ENCODE measurements around the gene NAA10.
A peak's percentile ranks its signal among the peaks of the same experiment; 100 is the strongest.

NAA10 gene

DNA sequence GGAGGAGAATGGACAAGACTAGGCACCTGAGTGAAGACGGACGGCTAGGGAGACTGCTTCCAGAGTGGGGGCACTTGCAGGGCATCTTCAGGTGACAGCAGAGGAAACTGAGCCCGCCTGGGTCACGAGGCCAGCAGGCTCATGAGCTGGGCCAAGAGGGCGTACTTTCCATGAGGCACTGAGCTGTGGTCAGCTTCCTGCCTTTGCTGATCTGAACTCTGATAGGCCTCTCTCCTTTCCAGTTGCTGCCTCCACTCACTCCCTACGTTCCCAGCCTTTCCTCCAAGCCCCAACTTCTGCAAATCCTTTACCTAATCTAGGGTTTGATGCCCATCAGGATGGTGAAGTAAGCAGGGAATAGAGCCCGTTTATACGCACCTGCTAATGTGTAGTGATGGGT, 47.5 kb downstream of the NAA10 start:
- no peak for DNase-seq (ENCODE audit: low spot score)
- TF ChIP-seq, protein P1, sequence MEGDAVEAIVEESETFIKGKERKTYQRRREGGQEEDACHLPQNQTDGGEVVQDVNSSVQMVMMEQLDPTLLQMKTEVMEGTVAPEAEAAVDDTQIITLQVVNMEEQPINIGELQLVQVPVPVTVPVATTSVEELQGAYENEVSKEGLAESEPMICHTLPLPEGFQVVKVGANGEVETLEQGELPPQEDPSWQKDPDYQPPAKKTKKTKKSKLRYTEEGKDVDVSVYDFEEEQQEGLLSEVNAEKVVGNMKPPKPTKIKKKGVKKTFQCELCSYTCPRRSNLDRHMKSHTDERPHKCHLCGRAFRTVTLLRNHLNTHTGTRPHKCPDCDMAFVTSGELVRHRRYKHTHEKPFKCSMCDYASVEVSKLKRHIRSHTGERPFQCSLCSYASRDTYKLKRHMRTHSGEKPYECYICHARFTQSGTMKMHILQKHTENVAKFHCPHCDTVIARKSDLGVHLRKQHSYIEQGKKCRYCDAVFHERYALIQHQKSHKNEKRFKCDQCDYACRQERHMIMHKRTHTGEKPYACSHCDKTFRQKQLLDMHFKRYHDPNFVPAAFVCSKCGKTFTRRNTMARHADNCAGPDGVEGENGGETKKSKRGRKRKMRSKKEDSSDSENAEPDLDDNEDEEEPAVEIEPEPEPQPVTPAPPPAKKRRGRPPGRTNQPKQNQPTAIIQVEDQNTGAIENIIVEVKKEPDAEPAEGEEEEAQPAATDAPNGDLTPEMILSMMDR (IDR thresholded peaks at IDR 0.05; ENCODE audit: extremely low read depth, insufficient read depth, missing control alignments), result no peak
- in situ Hi-C loops (cut with MboI; ENCODE audit: low pct_unique_long_range_greater_than_20kb, low sequenced_read_pairs, unreplicated experiment), result no loop called here

DNA sequence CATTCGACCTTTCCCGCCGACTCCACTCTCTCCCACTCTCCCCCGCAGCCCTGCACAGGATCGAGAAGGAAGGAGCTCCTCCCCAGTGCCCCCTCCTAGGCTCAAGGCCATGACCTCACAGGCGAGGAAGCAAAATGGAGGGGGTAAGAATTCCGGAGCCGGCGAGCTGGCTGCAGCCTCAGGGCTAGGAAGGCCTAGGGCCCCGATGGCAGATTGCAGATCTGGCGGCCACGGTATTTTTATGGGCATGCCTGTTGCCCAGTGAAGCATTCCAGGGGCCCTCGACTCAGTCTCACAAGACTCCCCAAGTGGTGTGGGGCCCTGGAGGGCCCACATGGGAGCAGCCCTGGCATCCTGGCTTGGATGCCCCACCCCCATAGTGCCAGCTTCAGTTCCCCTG, 47.9 kb downstream of the NAA10 start:
- in situ Hi-C loops (cut with MboI; ENCODE audit: low pct_unique_long_range_greater_than_20kb, low sequenced_read_pairs, unreplicated experiment), result no loop called here
- no peak for DNase-seq (ENCODE audit: low spot score)
- TF ChIP-seq, protein P1 (IDR thresholded peaks at IDR 0.05; ENCODE audit: extremely low read depth, insufficient read depth, missing control alignments), result no peak

DNA sequence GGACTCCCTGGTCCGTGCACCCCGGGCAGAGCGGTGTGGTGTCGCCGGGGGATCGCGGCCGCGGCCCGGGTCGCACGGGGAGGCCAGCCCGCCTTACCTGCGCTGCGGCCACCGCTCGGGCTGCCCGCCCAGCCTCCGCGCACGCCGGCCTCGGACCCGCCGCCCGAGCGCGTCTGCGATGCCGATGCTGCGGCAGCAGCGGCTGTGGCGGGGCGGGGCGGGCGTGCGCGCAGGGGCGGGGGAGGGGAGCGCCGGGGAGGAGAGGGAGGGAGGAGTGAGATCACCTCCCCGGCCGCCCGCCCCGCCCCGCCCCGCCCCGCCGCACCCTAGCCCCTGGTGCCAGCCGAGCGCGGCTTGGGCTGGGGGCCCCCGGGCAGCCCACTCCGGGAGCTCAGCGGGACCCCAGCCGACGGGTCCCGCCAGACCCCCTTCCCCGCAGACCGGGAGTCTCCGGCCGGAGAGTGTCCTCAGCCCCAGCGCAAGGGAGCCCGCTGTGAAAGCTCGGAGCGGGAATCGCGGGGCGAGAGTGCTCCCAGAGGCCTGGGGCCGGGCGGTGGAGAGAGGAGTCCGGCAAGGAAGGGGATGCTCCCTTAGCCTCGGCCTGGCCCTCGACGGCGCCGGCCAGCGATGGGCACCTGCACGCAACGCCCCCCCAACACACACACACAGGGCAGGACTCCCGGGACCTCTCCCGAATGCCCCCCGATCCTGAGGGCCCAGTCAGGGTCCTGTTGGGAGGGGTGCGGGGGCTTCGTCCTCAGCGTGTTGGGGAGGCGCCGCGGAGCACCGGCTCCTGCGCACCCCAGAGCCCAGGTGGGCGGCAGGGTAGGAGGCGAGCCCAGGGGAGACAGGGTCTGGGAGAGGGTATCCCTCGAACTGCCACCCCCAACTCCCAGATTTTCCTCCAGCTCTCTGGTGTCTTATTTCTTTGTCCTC, 48.6 kb downstream of the NAA10 start, which contains the start of gene L1CAM:
TSS of gene L1CAM (minus strand) at position 206 of the 936 bp plus-strand sequence. CDS start 10,337 bp downstream, outside the sequence.
- TF ChIP-seq, protein P1 (IDR thresholded peaks at IDR 0.05; ENCODE audit: extremely low read depth, insufficient read depth, missing control alignments), result no peak
- in situ Hi-C loops (cut with MboI; ENCODE audit: low pct_unique_long_range_greater_than_20kb, low sequenced_read_pairs, unreplicated experiment), result no loop called here
- DNase-seq (ENCODE audit: low spot score), result no peak

DNA sequence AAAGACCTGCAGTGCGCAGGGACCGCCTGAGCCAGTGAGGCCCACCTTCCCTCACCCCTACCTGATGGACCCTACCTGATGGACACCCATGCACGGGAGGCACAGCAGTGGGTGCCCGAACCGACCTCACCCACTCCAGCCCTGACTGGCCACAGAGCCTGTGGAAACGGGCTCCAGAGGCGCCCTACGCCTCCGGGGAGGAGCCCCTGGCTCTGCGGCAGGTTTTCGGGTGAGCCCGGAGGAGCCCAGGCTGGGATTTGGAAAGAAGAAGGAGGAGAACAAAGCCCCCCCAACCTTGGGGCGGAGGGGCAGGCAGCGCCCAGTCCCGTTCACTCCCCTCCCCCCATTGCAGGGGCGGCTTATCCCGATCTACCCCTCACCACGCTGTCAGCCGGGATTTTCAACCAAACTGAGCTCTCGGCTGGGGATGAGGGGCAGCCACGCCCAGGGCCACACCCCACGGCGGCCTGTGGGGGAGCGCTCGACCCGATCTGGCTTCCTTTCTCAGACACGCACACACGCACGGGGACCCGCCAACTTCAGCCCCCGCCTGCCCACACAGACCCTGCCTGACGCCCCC, 49.5 kb downstream of the NAA10 start:
- no peak for DNase-seq (ENCODE audit: low spot score)
- TF ChIP-seq, protein P1 (IDR thresholded peaks at IDR 0.05; ENCODE audit: extremely low read depth, insufficient read depth, missing control alignments), result no peak
- in situ Hi-C loops (cut with MboI; ENCODE audit: low pct_unique_long_range_greater_than_20kb, low sequenced_read_pairs, unreplicated experiment), result no loop called here

DNA sequence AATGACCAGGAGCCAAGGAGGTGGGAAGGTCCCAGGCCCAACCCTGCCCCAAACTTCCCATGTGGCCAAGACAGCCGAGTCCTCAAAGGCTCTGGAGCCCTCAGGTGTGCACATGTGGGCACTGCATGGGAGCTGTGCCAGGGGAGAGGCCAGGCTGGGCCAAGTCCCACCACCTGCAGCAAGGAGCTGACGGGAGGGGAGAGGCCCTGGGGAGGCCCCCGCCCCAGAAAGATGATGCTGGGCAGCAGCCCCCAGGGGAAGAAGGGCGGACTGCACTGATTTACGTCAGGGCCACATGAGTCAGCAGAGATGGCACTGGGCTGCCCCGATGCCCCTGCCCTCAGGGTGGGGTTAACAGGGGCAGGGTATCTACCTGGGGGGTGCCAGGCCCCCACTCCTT, 50.2 kb downstream of the NAA10 start:
- TF ChIP-seq, protein P1 (IDR thresholded peaks at IDR 0.05; ENCODE audit: extremely low read depth, insufficient read depth, missing control alignments), result peak; percentile 21
- in situ Hi-C loops (cut with MboI; ENCODE audit: low pct_unique_long_range_greater_than_20kb, low sequenced_read_pairs, unreplicated experiment), result no loop called here
- DNase-seq (ENCODE audit: low spot score), result no peak

DNA sequence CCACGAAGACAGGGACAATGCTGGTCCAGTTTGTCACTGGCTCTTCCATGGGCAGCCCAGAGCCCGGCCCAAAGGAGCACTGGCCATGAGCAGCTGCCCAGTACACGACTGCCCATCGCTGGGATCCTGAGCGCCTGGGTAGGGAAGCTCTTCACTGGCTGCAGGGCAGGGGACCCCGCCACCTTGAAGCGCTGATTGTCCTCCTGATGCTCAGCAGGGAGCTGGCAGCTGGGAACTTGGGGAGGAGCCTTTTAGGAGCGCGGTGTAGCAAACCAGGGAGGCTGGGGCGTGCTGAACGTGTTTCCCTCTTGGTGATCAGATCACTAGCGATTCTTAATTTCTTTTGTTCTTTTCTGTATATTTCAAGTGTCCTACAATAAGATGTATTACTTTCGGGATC, 50.7 kb downstream of the NAA10 start:
- TF ChIP-seq, protein P1 (IDR thresholded peaks at IDR 0.05; ENCODE audit: extremely low read depth, insufficient read depth, missing control alignments), result no peak
- DNase-seq (ENCODE audit: low spot score), result no peak
- in situ Hi-C loops (cut with MboI; ENCODE audit: low pct_unique_long_range_greater_than_20kb, low sequenced_read_pairs, unreplicated experiment), result no loop called here
